A673 (cell line): ENCODE results near the gene LMCD1.

ENCODE experiments used
- EZH2 ChIP-seq: fragments of 200-600 bp; sonication (generic); IDR thresholded peaks from 2 replicates; pipeline ENCODE4 v1.6.1; 2017; ENCODE audit warnings: borderline replicate concordance, low read depth, mild to moderate bottlenecking, mixed read lengths, antibody characterized with exemption, low read length; ENCODE audit not compliant: poor library complexity, severe bottlenecking
- TF ChIP-seq, protein P1 (sequence below): fragments of 300-800, 200-600 bp; sonication (generic); conservative IDR thresholded peaks from 2 replicates; pipeline ENCODE4 v1.5.1; 2017; ENCODE audit warnings: low read depth, mild to moderate bottlenecking, antibody characterized with exemption, low read length, moderate library complexity, mixed read lengths

DNA sequence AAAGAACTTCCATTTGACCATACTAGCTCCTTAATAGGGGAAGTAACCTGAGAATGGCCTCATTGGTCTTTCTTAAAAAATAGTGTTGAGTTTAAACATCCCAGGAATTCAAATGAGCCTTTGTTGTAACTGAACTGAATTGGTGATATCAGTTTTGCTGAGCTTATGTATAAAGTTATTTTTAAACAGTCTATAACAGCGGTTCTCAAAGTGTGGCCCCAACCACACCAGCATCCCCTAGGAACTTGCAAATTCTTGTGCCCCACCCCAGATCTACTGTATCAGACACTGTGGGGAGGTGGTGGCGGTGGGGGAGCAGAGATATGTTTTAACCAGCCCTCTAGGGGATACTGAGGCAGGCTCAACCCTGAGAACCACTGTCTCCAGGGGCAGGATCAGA lies 57.0 kb downstream of the LMCD1 start:
- TF ChIP-seq, protein P1, sequence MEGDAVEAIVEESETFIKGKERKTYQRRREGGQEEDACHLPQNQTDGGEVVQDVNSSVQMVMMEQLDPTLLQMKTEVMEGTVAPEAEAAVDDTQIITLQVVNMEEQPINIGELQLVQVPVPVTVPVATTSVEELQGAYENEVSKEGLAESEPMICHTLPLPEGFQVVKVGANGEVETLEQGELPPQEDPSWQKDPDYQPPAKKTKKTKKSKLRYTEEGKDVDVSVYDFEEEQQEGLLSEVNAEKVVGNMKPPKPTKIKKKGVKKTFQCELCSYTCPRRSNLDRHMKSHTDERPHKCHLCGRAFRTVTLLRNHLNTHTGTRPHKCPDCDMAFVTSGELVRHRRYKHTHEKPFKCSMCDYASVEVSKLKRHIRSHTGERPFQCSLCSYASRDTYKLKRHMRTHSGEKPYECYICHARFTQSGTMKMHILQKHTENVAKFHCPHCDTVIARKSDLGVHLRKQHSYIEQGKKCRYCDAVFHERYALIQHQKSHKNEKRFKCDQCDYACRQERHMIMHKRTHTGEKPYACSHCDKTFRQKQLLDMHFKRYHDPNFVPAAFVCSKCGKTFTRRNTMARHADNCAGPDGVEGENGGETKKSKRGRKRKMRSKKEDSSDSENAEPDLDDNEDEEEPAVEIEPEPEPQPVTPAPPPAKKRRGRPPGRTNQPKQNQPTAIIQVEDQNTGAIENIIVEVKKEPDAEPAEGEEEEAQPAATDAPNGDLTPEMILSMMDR, result no peak
- no peak for TF ChIP-seq EZH2
